D341Med (cell line): ENCODE data around the gene GUCA1A.
"Not testable (repeated sequence)": the region's sequence is repeated elsewhere in the genome, so short reads cannot be mapped to it uniquely, and the experiment has no call there.

Source experiments
- DNase-seq: peaks from one replicate; pipeline ENCODE4 v3.0.0; 2012; ENCODE audit warnings: low spot score

The GUCA1A gene

DNA sequence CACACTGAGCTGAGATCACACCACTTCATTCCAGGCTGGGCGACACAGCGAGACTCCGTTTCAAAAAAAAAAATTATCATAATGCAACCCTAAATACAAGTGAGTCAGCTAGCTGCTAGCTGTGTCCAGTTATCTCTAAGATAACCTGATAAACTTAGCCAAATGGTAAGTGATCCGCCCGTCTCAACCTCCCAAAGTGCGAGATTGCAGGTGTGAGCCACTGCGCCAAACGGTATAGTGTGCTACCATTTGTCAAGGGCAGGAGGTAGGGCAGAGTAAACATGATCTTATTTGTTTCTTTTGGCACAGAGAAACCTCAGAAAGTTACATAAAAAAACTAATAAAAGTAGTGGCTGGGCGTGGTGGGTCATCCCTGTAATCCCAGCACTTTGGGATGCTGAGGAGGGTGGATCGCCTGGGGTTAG is 26.0 kb upstream of the GUCA1A start:
- no peak for DNase-seq

DNA sequence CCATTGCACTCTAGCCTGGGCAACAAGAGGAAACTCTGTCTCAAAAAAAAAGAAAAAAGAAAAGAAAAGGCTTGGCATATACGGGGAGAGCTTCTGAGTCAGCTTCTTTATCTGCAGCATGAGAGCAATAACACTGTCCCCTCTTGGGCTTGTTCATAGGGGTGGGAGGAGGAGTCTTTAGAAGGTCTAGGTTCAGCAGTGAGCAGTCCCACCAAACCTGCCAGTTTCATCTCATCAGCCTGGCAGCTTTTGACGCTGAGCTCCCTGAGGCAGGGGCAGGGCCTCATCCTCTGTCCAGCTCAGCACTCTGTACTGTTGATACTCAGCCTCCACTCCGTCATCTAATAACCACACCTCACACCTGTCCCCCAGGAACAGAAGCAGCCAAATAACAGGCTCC is 25.1 kb upstream of the GUCA1A start:
- no peak for DNase-seq

DNA sequence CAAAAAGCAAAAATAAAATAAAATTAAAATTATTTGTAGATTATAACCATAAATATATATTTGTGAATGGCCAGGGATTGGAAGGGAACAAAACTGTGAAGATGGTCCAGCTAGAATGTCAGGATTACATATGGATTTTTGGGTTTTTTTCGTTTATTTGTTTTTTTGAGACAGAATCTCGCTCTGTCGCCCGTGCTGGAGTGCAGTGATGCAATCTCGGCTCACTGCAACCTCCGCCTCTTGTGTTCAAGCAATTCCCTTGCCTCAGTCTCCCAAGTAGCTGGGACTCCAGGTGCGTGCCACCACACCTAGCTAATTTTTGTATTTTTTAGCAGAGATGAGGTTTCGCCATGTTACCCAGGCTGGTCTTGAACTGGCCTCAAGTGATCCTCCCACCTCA is 22.9 kb upstream of the GUCA1A start:
- DNase-seq: no peak

DNA sequence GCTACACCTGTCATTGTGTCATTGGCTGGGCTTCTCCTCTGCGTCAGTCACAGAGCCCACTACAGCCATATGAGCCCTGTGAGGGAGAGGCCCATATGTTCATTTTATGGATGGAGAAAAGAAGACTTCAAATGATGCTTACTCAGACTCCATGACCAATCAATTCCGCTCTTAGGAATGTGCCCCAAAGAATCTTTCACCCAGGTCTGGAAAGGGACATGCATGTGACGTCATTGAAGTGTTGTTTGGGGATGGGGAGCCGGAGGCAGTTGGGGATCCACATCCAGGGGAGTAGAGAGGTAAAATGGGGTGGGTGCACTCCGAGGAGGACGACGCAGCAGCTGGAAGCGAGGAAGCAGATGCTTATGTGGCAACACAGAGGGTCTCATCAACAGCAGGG is 21.1 kb upstream of the GUCA1A start:
- no peak for DNase-seq

DNA sequence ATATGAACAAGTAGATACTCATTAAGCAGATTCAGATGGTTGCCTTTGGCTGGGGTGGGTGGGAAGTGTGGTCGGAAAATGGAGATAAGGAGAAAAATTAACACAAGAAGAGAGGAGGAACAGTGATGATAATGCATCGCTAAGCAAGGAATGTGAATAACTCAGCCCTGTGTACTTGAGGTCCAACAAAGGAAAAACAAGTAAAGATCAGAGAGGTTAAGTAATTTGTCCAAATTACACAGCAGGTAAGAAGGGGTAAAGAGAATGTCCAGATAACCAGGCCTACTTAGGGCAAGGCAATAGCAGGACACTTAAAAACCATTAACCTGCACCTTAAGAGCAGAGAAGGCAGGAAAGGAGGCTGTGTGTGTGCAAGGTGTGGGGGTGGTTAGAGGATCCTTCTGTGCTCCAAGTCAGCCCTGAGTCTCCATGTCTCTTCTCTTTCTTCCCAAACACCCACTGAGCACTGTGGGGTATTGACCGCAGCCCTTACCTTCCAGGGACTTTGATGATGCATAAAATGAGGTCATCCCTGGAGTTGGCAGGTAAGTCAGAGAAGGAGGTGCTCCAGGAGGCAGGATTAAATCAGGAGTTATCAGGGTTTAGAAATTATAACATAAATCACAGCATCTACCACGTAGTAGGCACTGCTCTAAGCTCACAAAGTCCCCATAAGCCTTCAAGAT is 20.5 kb upstream of the GUCA1A start:
- not testable (repeated sequence) for DNase-seq

DNA sequence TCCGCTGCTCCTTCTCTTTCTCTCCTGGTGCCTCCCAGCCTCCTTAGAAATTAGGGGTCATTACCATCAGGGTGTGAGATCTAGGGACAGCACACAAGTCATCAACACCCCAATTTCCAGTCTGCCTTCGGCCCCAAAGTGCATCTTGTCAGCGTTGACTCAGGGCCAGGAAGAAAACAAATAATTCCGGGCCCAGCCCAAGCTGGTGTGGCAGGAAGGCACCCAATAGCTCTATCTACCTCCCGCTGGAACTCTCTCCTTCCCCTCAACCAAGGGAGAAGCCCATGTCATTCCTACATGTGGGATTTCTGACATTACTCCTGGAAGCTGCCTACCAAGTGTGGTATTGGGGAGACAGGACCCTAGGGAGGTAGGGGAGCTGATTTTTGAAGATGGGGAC is 19.2 kb upstream of the GUCA1A start:
- DNase-seq: no peak

DNA sequence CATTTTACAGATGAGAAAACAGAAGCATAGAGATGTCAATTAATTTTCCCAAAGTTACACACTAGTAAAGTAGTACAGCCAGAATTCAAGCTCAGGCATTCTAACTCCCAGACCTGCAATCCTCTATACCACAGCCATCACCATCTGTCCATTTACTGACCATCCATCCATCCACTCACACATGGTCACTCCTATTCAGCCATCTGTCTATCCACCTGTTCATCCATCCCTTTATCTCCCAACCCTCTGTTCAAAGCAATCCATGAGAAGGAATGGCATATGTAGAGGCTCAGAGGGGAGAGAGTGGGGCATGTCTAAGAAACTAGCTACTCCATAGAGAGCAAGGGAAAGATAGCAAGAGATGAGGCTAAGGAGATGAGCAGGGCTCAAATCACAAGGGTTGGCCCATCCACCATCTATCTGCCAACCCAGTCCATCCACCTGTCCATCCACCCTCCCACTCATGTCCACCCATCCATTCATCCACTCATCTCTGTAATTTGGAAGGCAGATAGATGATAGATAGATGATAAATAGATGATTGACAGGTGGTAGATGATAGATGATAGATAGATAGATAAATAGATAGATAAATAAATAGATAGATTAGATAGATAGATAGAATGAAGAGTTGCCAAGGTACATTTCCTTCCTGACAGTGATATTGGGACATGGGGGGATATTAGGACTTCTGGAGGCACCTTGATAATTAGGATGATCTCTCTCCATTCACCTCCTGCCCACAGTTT is 18.5 kb upstream of the GUCA1A start:
- DNase-seq: no peak

DNA sequence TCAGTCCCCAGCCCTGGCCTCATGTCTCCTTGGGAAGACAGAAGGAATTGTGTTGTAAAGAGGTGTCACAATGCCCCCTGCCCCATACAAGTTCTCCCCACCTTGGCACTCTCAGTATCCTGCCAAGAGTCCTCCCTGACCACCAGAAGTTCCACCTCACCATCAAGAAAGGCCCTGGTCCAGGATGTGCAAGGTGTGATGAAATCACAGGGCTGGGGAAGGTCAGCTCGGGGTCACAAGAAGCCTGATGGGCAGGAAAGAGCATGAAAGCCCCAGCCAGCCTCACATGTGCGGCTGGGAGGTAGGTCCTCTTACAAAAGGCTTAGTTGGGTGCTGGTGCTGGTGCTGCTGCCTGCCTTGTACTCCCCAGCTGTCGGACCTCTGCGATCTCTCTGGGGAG is 17.9 kb upstream of the GUCA1A start:
- DNase-seq: no peak

DNA sequence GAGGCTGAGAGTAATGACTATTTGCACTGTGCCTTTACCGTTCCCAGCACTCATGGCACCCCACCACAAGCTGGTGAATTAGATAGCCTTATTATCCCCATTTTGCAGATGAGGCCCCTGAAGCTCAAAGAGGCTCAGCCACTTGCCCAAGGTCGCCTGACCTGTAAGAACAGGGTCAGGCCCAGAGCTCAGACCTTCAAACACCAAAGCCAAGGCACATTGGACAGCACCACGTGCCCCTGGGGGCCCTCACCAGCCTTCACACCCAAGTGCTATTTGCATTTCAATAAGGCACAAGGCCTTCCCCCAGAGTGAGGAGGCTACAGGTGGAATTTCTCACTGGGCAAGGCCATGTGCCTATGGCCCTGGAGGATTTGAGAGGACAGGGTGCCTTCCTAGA is 16.5 kb upstream of the GUCA1A start:
- DNase-seq: no peak

DNA sequence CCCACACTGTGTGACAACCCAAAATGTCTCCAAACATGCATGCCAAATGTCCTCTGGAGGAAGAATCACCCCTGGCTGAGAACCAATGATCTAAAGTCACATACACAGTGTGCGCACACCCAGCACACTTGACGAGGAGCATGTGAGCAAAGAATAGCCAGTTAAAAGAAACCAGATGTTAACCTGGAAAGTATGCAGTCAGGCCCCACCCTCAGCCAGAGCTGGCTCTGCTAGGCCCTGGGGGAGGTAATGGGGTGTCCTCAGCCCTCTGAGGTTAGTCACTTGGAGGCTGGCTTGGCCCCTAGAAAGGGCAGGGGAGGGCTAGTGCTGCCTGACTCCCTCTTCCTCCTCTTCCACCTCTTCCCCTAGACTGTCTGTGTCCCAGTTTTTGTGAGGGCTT is 15.2 kb upstream of the GUCA1A start:
- no peak for DNase-seq

DNA sequence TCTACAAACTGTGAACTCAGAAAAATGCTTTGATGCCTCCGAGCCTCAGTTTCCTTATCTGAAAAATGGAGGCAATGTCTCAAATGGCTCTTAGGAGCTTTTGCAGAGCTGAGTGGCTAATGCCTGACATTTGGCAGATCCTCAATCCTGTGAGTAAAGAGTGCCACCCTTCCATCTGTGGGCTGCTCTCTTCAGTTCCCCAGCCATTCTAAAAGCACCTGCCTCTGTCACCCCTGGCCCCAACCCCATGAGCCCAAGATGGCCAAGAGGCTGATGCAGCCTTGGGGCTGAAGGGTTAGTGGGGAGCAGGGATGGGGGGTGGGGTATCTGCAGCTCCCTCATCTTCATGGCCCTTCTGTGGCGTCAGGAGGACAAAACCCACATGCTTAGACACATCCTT is 14.5 kb upstream of the GUCA1A start:
- DNase-seq: no peak

DNA sequence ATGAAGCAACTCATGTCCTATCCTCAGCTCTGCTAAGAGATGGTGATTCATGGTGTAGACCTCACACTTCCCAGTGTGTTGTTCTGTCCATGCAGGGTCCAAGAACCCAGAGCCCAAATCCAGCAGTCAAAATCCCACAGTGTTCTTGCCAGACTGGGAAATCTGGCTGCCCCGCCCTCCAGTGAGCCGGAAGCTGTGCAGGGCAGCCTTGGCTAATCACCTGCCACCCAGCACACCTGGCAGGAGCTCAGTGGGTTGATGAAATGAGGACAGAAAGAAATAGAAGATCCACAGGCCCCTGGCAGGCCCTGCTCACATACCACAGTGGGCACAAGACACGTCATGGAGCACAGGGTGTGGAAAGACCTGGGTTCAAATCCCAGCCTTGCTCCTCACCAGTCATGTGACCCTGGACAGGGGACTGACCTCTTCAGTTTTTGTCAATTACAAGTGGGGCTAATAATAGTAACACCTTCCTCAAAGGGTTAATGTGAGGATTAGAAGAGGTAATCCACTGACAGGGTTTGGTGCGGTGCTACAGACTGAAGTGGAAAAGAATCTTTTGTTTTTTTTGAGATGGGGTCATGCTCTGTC is 13.6 kb upstream of the GUCA1A start:
- DNase-seq: no peak

DNA sequence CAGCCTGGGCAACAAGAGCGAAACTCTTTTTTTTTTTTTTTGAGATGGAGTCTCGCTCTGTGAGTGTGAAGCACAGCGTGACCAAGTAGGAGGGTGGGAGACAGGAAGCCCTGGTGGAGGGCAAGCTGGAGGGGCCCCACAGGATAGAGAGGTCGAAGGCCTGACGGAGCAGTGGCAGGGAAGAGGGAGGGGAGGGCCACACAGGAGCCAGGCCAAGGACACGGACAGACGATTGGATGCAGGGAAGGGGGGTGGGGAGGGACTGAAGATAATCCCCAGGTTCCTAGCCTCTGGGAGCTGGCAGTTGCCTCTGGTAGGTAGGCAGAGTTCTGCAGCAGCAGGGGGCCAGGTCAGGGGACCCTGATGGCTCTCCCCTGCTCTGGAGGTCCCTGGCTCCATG is 10.8 kb upstream of the GUCA1A start:
- DNase-seq: no peak

DNA sequence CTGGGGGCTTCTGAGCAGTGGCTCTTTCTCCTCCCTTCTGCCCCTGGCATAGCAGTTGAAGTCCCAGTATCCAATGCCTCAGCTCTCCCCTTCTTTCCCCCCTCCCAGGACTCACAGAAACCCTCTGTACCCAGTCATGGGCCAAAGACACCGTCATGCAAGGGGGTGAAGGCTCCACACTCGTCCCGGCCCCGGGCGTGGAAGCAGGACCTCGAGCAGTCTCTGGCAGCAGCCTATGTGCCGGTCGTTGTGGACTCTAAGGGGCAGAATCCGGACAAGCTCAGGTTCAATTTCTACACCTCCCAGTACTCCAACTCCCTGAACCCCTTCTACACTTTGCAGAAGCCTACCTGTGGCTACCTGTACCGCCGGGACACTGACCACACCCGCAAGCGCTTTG is 10.4 kb upstream of the GUCA1A start:
- DNase-seq: no peak

DNA sequence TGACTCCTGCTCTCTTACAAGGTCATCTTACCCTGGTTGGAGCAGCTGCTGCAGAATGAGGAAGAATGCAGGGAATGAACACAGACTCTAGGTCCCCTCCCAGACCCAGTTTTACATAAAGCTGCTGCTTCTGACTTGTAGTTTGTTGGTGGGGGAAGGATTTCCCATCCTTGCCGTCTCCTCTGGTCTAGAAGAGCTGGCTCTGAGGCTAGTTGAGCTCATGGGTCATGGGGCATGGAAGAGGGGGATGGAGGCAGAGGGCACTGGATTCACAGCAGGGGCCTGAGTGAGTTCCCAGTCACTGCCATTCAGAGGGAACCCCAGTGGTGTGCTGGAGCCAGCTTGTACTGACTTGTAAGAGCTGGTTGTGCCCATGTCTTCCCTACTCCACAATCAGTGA is 9.2 kb upstream of the GUCA1A start:
- DNase-seq: no peak

DNA sequence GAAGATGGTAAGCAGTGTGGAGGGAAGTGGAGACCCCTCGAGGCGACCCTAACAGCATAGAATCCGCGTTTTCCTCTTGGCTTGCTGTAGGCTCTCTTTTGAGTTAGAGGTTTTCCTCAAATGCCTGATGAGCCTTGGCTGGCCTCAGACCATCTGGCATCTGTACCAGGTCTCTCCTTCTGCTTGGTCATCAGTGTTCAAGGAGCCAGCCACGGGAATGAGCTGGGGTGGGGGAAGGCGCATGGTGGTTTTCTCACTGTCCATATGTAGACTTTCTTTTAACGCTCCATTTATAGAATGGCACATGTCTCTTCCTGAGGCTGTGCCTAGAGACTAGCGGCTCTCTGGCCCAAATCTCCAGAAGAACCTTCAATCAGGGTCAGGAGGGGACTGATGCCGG is 8.1 kb upstream of the GUCA1A start:
- no peak for DNase-seq

DNA sequence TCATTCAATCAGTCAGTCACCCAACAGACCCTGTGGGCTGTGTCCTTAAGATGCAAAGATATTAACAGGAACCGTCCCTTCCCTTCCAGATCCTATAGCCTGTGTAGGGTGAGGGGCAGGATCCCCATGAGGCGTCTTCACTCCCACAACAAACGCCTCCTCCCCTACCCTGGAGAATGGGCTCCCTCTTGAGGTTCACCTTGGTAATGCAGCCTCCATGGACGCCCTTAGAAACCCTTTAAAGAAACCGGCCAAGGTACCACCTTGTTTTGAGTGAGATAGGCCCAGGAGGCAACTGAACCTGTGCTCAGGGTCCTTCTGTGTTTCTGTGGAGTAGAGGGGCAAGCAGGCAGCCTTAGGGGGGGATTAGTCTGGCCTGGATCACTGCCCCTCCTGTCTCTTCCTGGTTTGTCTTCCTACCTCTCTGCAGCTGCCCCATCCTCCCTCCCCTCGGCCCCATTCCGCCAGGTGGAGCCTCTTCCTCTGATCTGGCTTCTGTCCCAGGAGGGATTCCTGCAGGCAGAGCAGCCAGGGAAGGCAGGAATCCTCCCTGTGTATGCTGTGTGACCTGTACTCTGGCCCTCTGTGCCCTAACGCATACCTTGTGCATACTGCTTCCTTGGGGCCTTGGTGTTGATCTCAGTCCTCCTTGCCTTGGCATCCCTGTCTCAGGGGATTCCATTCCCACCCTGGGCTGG is 6.6 kb upstream of the GUCA1A start:
- DNase-seq: peak; percentile 84

DNA sequence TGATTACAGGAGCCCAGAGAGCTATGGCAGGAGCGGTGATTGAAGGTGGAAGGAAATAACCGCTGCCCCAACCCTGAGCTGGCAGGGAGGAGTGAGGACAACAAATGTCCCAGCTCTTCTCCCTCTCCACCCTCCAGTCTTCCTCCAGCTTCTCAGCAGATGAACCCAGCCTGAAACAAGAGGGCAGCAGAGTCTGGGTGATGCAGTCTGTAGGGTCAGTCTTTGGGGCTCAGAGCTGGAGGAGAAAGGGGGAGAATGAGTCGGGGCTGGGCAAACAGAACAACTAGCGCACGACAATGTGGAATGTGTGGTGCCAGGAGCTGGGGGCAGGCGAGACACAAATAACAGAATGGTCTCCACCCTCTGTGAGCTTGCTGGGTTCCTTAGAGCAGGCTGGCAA is 4.5 kb upstream of the GUCA1A start:
- no peak for DNase-seq

DNA sequence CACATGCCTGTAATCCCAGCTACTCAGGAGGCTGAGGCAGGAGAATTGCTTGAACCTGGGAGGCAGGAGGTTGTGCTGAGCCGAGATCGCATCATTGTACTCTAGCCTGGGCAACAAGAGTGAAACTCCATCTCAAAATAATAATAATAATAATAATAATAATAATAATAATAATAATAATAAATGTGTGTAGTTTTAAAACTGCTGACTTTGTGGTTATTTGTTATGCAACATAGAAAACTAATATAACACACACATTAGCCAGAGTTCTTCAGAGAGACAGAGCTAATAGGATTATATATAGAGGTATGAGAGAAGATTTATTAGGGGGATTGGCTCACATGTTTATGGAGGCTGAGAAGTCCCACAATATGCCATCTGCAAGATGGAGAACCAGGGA is 3.4 kb upstream of the GUCA1A start:
- DNase-seq: not testable (repeated sequence)

DNA sequence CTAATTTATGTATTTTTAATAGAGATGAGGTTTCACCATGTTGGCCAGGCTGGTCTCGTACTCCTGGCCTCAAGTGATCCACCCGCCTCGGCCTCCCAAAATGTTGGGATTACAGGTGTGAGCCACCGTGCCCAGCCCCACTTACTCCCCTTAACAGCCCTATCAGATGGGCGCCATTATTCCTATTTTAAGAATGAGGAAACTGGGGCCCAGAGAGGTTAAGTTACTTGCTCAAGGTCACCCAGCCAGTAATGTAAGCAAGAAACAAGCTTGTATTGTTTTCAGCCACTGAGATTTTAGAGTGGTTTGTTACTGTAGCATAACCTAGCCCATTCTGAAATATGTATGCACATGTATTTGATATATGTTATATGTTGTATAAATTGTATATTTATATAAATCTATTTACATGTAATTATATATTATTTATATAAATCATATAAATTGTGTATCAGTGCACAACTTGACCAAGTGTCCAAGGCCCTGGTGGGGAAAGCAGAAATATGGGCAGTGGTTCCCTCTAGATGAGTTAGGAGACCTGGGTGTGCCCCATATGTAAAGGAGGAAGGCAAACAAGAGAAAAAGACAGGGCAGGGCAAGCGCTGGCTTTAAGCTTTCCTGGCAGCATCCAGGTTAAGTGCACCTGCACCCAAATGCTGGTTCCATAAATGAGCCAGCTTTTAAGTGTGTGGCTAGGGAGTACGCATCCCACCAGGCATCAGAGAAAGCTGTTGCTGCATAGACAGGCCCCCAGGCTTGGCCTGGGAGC is 1.2 kb upstream of the GUCA1A start:
- DNase-seq: no peak

DNA sequence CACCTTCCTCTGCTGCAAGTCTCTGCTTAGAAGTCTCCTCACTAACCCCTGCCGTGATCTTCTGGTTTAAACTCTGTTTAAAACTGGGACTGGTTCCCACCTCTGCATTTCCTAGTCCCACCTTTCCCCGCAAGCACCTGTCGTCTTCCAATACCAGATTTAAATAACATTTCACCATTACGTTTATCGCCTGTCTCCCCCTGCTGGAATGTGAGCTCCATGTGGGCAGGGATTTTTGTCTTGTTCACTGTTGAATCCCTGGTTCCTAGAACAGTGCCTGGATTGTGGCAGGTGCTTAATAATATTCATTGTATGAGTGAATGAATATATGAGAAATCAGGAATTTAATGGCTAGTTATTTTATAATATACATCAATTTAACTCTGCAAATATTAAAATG is 2.7 kb downstream of the GUCA1A start:
- no peak for DNase-seq

DNA sequence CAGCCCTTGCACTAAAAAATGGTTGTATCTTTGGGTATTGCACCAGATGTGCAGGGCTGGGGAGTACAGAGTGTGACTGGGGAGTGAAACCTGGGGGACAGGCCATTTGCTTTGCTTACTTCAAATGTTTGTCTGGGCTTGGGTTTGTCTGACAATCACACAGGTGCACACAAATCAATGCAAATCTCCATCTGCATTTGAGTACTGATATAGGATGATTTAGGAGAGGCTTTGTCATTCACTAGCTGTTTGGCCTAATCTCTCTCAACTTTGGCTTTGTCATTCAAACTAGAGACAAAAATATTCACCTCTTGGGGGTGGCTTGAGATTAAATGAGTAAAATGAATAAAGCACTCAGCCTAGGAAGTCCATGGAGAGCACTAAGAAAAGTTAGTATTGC is 3.8 kb downstream of the GUCA1A start:
- DNase-seq: no peak
